Measurements from ENCODE around the gene SH3GLB2.
A peak's percentile ranks its signal among the peaks of the same experiment; 100 is the strongest.
"Not testable (repeated sequence)": the region's sequence is repeated elsewhere in the genome, so short reads cannot be mapped to it uniquely, and the experiment has no call there.

The SH3GLB2 gene

DNA sequence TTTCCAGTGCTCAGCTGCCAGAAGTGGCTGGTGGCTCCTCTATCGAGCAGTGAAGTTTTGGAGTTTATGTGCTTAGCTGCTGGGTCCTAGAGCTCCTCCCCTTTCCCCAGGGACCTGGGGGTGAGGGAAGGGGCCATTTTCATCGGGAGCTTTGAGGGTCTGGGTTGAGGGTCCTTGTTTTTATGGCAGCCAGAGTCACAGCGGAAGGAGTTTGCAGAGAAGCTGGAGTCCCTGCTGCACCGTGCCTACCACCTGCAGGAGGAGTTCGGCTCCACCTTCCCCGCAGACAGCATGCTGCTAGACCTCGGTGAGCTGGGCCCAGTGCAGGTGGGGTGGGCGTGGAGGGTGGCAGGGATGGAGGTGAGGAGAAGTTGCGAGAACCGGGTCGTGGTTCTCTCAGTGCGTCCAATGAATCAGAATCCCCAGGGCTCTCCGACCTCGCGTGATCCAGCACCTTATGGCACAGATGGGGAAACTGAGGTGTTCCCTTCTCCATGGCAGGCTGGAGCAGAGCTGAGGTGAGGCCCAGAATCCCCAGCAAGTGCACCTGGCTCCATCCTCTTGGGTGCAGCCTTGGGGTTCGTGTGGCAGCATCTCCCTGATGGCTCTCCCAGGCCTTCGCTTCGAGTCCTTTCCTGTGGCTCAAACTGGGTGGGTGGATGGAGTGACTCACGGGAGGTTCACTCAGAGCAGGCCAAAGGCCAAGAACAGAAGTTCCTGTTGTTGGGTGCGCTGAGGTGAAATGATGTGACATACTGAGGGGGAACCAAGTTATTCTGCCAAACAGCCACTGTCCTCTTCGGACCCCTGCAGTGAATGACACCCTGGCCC lies 31.0 kb upstream of the SH3GLB2 start:
- peak in 1 of 10 donors; percentile 83 for DNase-seq
- intact Hi-C loops (cut with DNase I): no loop called here

GRCh38 chr9:129054163-129054851 lies 26.2 kb upstream of the SH3GLB2 start:
- no peak for DNase-seq
- intact Hi-C loops (cut with DNase I): no loop called here

DNA sequence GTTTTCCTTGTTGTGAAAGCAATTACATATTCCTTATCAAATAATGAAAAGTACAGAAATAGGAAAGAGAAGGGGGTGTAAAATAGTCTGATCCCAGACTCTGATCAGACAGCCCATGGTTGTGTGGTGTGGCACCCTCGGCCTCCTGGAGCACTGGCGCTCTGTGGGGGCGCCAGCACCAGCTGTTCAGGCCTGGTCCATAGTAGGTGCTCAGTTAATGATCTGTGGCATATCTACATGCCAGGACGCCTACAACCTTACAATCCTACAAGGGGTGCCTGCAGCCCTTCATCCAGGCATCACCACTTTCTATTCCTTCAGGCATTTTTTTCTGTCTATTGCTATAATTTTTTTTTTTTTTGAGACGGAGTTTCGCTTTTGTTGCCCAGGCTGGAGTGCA lies 24.9 kb upstream of the SH3GLB2 start:
- intact Hi-C loops (cut with DNase I): no loop called here
- DNase-seq: no peak

- intact Hi-C loops (cut with DNase I): no loop called here
- DNase-seq: no peak
Measured at GRCh38 chr9:129052592-129052991, 24.5 kb upstream of the SH3GLB2 start.

DNA sequence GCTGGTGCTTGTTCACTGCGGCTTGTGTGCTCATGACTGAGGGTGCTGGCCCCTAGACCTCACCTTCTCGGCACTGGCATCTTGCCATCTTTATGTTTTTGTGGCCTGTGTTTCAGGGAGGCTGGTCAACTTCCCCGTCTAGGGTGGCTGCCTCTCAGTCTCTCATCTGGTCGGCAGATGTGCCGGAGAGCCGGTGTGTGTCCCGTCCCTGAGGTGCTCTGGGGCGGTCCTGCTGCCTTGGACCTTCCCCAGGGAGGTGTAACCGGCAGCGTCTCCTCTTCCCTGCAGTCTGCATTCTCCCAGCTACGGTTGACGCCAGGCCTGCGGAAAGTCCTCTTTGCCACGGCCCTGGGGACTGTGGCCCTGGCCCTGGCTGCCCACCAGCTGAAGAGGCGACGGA lies 13.9 kb upstream of the SH3GLB2 start:
- intact Hi-C loops (cut with DNase I): no loop called here
- no peak for DNase-seq

DNA sequence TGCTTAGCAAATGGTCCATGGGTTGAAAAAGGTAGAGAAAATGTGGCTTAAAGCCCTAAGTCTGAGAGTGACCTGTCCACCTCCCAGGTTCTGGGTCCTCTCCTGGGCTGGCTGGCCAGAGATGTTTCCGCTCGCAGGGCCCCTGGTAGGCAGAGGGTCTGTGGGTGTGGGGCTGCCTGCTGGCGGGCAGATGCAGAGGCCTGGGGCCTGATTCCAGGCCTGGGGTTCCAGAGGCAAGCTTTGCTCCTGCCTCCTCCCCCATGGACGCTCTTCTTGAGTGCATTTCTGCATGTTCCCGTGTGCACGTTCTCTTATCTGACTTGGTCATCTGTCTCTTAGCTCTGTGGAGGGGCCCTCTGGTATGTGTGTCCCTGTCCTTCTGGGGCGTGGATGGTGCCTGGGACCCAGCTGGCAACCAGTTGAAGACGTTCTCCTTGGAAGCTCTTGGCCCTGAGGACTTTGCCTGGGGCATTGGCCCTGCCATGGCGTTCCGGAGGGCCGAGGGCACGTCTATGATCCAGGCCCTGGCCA lies 12.0 kb upstream of the SH3GLB2 start:
- intact Hi-C loops (cut with DNase I): no loop called here
- no peak for DNase-seq

- no peak for DNase-seq
- intact Hi-C loops (cut with DNase I): loop anchor here (5.0 kb wide), 1 partner anchor 91 kb away; the partner anchor contains the start of genes DOLK and NUP188
Measured at GRCh38 chr9:129038109-129038852, 10.2 kb upstream of the SH3GLB2 start.

GRCh38 chr9:129037767-129038098 lies 9.6 kb upstream of the SH3GLB2 start:
- no peak for DNase-seq
- intact Hi-C loops (cut with DNase I): loop anchor here (2.0 to 5.0 kb wide), 2 partner anchors 43 to 90 kb away; partner anchors contain the start of genes DOLK, DOLPP1 and NUP188

- DNase-seq: no peak
- intact Hi-C loops (cut with DNase I): loop anchor here (1.0 to 5.0 kb wide), 3 partner anchors 9 to 90 kb away; partner anchors contain the start of genes DOLK, DOLPP1, NUP188 and SH3GLB2
Measured at GRCh38 chr9:129036923-129037766, 9.0 kb upstream of the SH3GLB2 start.

GRCh38 chr9:129036241-129036922 lies 8.3 kb upstream of the SH3GLB2 start, which contains the start of gene MIGA2:
Gene MIGA2 (plus strand): TSS chr9:129036626. CDS start chr9:129040595, 3,969 bp downstream.
- DNase-seq: peak; percentile 96 to 100 (median 98)
- intact Hi-C loops (cut with DNase I): loop anchor here (1.0 to 5.0 kb wide), 3 partner anchors 8 to 89 kb away; partner anchors contain the start of genes DOLK, DOLPP1, NUP188 and SH3GLB2

- not testable (repeated sequence) for DNase-seq
- intact Hi-C loops (cut with DNase I): loop anchor here (1.0 to 5.0 kb wide), 3 partner anchors 8 to 89 kb away; partner anchors contain the start of genes DOLK, DOLPP1, NUP188 and SH3GLB2
Measured at GRCh38 chr9:129035838-129036237, 7.7 kb upstream of the SH3GLB2 start.

GRCh38 chr9:129033216-129033615 lies 5.1 kb upstream of the SH3GLB2 start:
- no peak for DNase-seq
- intact Hi-C loops (cut with DNase I): no loop called here

DNA sequence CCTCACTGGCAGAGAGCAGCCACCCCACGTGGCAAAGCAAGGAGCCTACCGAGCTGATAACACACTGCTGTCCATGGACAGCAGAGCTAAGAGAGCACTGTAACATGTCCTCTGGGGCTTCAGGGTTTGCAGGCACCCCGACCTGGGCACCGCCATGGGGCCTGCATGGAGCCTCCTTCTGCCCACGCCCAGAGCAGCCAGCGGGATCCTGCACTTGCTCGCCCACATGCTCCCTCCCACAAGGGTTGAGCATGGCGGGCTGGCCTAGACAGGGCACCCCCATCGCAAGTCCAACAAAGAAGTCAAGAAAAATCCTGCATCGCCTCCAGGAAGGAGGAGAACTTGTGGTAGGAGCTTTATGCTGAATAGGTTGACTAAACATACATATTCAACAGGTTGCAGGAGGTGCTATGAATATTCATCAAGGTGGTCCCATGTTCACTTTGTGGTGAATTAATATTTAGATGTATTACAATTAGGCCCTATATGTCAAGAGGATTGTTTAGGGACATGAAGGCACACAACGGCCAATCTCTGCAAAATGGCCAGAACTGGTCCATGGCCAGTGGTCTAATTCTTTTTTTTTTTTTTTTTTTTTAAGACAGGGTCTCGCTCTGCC lies 4.5 kb upstream of the SH3GLB2 start:
- intact Hi-C loops (cut with DNase I): no loop called here

DNA sequence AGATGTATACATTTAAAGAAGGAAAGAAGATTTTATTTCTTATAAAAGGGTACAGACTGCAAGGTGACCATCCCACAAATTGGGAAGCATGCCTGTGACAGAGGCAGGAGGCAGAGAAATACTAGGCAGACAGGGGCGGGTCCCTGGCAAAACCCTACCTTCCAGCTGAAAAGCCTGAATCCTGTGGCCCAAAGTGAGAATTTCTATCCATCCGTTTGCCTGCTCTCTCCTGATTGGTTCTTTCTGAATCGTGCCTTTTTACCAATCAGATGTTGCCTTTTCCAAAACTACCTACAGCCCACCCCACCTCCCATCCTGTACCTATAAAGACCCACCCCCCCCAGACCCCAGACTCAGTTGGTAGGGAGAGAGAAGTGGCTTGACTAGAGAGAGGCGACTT lies 3.4 kb upstream of the SH3GLB2 start:
- no peak for DNase-seq
- intact Hi-C loops (cut with DNase I): no loop called here

More for the DNA sequence above, 4.5 kb upstream of the SH3GLB2 start:
- no peak for DNase-seq

- intact Hi-C loops (cut with DNase I): no loop called here
- DNase-seq: no peak
Measured at GRCh38 chr9:129030191-129030590, 2.1 kb upstream of the SH3GLB2 start.

DNA sequence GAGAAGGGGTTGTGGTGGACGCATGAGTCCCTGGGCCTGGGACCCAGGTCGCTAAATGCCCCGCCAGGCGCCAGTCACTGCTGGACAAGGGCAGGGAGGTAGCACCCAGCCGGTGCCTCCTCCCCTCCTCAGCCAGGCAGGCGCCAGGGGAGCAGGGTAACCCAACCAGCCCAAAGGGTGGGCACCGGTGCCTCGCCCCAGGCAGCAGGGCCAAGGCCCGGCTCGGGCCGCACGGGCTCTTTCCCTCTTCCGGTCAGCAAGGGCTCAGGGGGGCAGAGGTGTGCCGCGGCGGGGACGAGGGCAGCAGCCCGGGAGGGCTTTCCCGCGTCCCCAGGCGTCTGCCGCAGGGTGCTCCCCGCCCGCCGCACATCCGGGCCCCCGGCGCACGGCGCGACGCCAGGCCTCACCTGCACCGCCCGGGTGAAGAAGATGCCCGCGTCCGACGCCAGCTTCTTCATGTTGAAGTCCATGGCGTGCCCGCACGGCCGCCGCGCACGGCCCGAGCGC lies 393 bp downstream of the SH3GLB2 start:
- intact Hi-C loops (cut with DNase I): loop anchor here (1.0 to 5.0 kb wide), 2 partner anchors 9 to 85 kb away; partner anchors contain the start of genes CRAT, MIGA2 and PTPA
- peak in 2 of 10 donors; percentile 22 to 87 for DNase-seq

DNA sequence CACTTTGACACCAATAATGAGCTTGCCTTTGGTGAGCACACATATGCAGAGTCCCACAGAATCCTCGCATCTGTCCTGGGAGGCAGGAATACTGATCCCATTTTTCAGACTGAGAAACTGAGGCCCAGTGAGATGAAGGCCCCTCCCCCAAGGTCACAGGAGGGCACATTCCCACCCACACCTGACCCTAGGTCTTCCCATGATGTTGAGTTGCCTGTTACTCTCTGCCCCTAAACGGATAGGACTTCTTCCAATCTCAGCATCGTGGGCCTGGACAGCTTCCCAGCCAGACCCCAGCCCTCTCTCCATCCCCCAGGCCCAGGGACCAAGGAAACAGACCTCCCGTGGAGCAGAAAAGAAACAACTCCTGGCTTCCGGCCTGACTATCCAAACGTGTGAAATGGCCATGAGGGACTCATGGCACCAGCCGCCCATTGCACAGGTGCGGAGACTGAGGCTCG lies 877 bp downstream of the SH3GLB2 start:
- DNase-seq: no peak
- intact Hi-C loops (cut with DNase I): loop anchor here (5.0 kb wide), 1 partner anchor 85 kb away; the partner anchor contains the start of genes CRAT and PTPA
